Glutamatergic neuron (in vitro differentiated cells): Measurements from ENCODE around the gene TMSB4X. TPM values are rescaled to one million over a fixed set of nuclear protein-coding genes. Genes with fewer than 3 reads are reported as not detected.
"Not testable (repeated sequence)": the region's sequence is repeated elsewhere in the genome, so short reads cannot be mapped to it uniquely, and the experiment has no call there.

Source experiments
- DNase-seq: peaks from one replicate; pipeline ENCODE4 v3.0.0; 2022
- H3K27ac Mint-ChIP-seq: one replicate; pipeline ENCODE4 v1.8.0; 2020; ENCODE audit warnings: mild to moderate bottlenecking, mixed read lengths, inconsistent platforms; ENCODE audit not compliant: unreplicated experiment
- H3K27me3 Mint-ChIP-seq: one replicate; pipeline ENCODE4 v1.8.0; 2020; ENCODE audit warnings: mild to moderate bottlenecking, moderate library complexity, mixed read lengths, inconsistent platforms; ENCODE audit not compliant: unreplicated experiment
- H3K36me3 Mint-ChIP-seq: one replicate; pipeline ENCODE4 v1.8.0; 2020; ENCODE audit warnings: mild to moderate bottlenecking, mixed read lengths, inconsistent platforms; ENCODE audit not compliant: unreplicated experiment
- H3K4me1 Mint-ChIP-seq: one replicate; pipeline ENCODE4 v1.8.0; 2020; ENCODE audit warnings: mild to moderate bottlenecking, low read depth, mixed read lengths, inconsistent platforms; ENCODE audit not compliant: unreplicated experiment
- H3K4me3 Mint-ChIP-seq: one replicate; pipeline ENCODE4 v1.8.0; 2020; ENCODE audit warnings: mild to moderate bottlenecking, mixed read lengths, inconsistent platforms; ENCODE audit not compliant: unreplicated experiment
- H3K9me3 Mint-ChIP-seq: one replicate; pipeline ENCODE4 v1.8.0; 2020; ENCODE audit warnings: mild to moderate bottlenecking, moderate library complexity, mixed read lengths, inconsistent platforms; ENCODE audit not compliant: unreplicated experiment
- total RNA-seq: library from RNA; stranded (reverse); fragmentation: NEBNext Ultra II Directional; extraction: Animal tissue kit (Norgen Biotek cat#: 25700); gene quantifications from one replicate; pipeline ENCODE4 v1.2.1, GENCODE V29; 2021; ENCODE audit not compliant: unreplicated experiment
- TF ChIP-seq, protein P1 (sequence below): fragments of 200-600 bp; sonication (generic); IDR thresholded peaks from one replicate; pipeline ENCODE4 v1.5.0; 2021; ENCODE audit not compliant: partially characterized antibody, unreplicated experiment

TMSB4X gene
- total RNA-seq, 1 donor from 2014 or later, result 4,532 TPM

DNA sequence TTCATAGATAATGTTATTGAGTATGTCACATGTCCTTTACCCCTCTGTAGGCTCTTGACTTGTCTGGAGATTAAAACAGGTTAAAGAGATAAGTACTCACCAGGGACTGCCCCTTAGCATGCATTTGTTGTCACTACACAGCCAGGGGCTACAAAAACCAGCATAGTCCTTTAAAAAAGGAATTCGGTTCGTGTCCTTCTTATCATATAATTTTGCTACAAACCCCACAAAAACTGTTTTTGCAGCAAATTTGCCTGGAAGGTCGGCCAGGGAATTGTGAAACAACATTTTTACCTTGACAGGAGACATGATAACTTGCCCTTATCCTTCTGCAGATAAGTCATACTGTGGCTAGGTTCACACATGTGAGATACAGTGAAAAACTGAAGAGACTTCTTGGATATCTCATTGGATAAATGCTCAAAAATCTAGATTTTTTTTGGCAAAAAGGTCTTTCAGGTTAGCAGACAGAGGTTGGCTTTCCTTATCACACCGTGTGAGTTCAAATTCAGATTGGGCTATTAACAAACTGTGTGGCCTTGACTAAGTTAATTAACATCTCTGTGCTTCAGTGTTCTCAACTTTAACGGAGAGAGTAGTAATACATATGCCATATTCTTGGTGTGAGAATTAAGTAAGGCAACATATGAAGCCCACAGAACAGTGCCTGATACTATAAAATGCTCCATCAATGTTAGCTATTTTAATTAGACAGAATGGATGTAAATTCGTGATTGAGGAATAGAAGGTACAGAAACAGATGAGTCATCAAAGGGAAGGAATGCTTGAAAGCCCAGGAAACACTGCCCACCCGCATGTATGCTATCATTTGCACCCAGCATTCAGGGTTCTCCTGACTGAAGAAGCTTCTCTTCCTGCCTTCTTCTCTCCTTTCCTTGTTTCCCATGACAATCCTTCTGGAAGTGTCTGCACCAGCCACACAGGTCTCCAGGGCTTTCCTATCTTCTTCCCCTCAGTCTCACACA, 39.5 kb downstream of the TMSB4X start:
- TF ChIP-seq, protein P1, sequence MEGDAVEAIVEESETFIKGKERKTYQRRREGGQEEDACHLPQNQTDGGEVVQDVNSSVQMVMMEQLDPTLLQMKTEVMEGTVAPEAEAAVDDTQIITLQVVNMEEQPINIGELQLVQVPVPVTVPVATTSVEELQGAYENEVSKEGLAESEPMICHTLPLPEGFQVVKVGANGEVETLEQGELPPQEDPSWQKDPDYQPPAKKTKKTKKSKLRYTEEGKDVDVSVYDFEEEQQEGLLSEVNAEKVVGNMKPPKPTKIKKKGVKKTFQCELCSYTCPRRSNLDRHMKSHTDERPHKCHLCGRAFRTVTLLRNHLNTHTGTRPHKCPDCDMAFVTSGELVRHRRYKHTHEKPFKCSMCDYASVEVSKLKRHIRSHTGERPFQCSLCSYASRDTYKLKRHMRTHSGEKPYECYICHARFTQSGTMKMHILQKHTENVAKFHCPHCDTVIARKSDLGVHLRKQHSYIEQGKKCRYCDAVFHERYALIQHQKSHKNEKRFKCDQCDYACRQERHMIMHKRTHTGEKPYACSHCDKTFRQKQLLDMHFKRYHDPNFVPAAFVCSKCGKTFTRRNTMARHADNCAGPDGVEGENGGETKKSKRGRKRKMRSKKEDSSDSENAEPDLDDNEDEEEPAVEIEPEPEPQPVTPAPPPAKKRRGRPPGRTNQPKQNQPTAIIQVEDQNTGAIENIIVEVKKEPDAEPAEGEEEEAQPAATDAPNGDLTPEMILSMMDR, result no peak
- Mint-ChIP-seq H3K4me1 (peaks cover 5% of the 10 kb centered on the region), H3K27me3 (no peaks in the 10 kb centered on the region), H3K4me3 (no peak overlapping the region), H3K36me3 (no peaks in the 10 kb centered on the region), H3K27ac (no peak overlapping the region), H3K9me3 (no peaks in the 10 kb centered on the region)
- no peak for DNase-seq

DNA sequence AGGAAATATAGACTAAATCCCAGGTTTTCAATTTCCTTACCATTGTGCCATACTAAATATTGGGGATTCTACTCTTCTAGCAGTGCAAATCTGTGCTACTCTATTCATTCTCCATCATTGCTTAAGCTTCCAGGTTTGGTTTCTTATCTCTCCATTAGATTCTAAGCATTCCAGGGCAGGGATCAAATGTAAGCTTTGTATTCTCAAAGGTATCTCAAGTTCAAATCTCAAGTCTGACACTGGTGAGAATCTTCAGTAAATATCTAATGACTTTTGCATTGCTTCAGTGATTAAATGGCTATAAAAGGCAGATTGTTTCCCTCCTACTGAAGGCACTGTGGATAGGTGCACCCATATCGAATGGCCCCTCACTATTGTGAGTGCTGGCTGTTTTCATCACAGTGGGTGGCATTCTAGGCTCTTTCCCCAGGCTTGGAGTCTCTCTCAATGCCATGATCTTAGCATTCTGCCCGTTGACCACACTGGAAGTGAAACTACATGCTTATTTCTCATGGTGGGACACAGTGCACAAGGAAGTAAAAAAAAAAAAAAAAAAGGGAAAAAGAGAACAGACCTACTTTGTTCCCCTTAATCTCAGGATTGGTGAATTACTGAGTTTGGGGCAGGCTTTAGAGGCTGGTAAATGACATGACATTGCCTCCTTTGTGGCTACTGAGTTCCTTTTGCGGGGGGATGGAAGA, 40.8 kb downstream of the TMSB4X start:
- Mint-ChIP-seq H3K36me3 (no peaks in the 10 kb centered on the region), H3K4me3 (no peak overlapping the region), H3K4me1 (peaks cover 5% of the 10 kb centered on the region), H3K9me3 (no peaks in the 10 kb centered on the region), H3K27me3 (no peaks in the 10 kb centered on the region), H3K27ac (no peak overlapping the region)
- TF ChIP-seq, protein P1, result no peak
- no peak for DNase-seq

GRCh38 chrX:13016731-13017130, 41.8 kb downstream of the TMSB4X start:
- H3K9me3 Mint-ChIP-seq, H3K27ac Mint-ChIP-seq, H3K27me3 Mint-ChIP-seq, H3K36me3 Mint-ChIP-seq, DNase-seq, H3K4me1 Mint-ChIP-seq, H3K4me3 Mint-ChIP-seq: not testable (repeated sequence)

DNA sequence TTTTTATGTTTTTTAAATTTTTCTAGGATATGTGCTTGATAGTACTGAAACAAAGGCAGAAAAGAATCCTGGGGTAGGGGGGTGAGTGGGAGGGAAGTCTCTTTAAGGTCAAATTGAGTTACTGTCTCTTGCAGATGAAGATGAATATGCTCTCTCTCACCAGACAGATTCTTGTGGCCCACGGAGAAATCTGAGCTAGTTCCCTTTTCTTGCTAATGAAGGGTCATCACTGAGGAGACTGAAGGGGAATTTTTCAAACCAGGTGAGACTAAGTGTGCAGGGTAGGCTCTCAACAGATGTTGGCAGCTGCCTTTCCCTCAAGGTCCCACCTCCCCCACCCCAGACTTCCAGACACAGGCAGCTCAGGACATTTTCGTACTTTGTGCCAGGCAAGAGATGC, 48.0 kb downstream of the TMSB4X start:
- no peak overlapping the region for H3K4me3 Mint-ChIP-seq
- H3K27ac Mint-ChIP-seq, result no peak overlapping the region
- DNase-seq, result no peak
- H3K27me3 Mint-ChIP-seq, result no peaks in the 10 kb centered on the region
- TF ChIP-seq, protein P1, result no peak
- no peaks in the 10 kb centered on the region for H3K36me3 Mint-ChIP-seq
- no peaks in the 10 kb centered on the region for H3K9me3 Mint-ChIP-seq
- H3K4me1 Mint-ChIP-seq, result no peaks in the 10 kb centered on the region

GRCh38 chrX:13023567-13023966, 48.7 kb downstream of the TMSB4X start:
- Mint-ChIP-seq H3K4me1 (no peaks in the 10 kb centered on the region), H3K27me3 (no peaks in the 10 kb centered on the region), H3K9me3 (no peaks in the 10 kb centered on the region), H3K36me3 (no peaks in the 10 kb centered on the region), H3K27ac (no peak overlapping the region), H3K4me3 (no peak overlapping the region)
- no peak for DNase-seq
- TF ChIP-seq, protein P1, result no peak
